Osteocyte (in vitro differentiated cells): ENCODE measurements around the gene RAI14. TPM values are rescaled to one million over a fixed set of nuclear protein-coding genes. Genes with fewer than 3 reads are reported as not detected.
"Not testable (repeated sequence)": the region's sequence is repeated elsewhere in the genome, so short reads cannot be mapped to it uniquely, and the experiment has no call there.

ENCODE experiments used
- DNase-seq: peaks from one replicate; pipeline ENCODE4 v3.0.0; 2021; ENCODE audit warnings: mixed read lengths; ENCODE audit not compliant: unreplicated experiment; ENCODE audit errors: extremely low spot score
- H3K27ac Mint-ChIP-seq: one replicate; pipeline ENCODE4 v1.8.0; 2021; ENCODE audit warnings: mild to moderate bottlenecking, mixed read lengths; ENCODE audit not compliant: unreplicated experiment
- H3K27me3 Mint-ChIP-seq: one replicate; pipeline ENCODE4 v1.8.0; 2021; ENCODE audit warnings: mixed read lengths; ENCODE audit not compliant: unreplicated experiment
- H3K36me3 Mint-ChIP-seq: one replicate; pipeline ENCODE4 v1.8.0; 2021; ENCODE audit warnings: mixed read lengths; ENCODE audit not compliant: unreplicated experiment
- H3K4me1 Mint-ChIP-seq: one replicate; pipeline ENCODE4 v1.8.0; 2021; ENCODE audit warnings: mixed read lengths; ENCODE audit not compliant: unreplicated experiment
- H3K4me3 Mint-ChIP-seq: one replicate; pipeline ENCODE4 v1.8.0; 2021; ENCODE audit warnings: mild to moderate bottlenecking, moderate library complexity, mixed read lengths; ENCODE audit not compliant: unreplicated experiment
- H3K9me3 Mint-ChIP-seq: one replicate; pipeline ENCODE4 v1.8.0; 2021; ENCODE audit warnings: mixed read lengths; ENCODE audit not compliant: unreplicated experiment
- total RNA-seq: library from RNA; stranded (reverse); gene quantifications from 2 replicates; pipeline ENCODE4 v1.2.1, GENCODE V29; 2021
- TF ChIP-seq, protein P1 (sequence below): fragments of 200-600 bp; sonication (generic); IDR thresholded peaks from 2 replicates; pipeline ENCODE4 v1.5.0; 2021; ENCODE audit warnings: antibody characterized with exemption, mild to moderate bottlenecking, moderate library complexity

Gene RAI14
- total RNA-seq, 1 donor from 2014 or later, result 130 TPM

DNA sequence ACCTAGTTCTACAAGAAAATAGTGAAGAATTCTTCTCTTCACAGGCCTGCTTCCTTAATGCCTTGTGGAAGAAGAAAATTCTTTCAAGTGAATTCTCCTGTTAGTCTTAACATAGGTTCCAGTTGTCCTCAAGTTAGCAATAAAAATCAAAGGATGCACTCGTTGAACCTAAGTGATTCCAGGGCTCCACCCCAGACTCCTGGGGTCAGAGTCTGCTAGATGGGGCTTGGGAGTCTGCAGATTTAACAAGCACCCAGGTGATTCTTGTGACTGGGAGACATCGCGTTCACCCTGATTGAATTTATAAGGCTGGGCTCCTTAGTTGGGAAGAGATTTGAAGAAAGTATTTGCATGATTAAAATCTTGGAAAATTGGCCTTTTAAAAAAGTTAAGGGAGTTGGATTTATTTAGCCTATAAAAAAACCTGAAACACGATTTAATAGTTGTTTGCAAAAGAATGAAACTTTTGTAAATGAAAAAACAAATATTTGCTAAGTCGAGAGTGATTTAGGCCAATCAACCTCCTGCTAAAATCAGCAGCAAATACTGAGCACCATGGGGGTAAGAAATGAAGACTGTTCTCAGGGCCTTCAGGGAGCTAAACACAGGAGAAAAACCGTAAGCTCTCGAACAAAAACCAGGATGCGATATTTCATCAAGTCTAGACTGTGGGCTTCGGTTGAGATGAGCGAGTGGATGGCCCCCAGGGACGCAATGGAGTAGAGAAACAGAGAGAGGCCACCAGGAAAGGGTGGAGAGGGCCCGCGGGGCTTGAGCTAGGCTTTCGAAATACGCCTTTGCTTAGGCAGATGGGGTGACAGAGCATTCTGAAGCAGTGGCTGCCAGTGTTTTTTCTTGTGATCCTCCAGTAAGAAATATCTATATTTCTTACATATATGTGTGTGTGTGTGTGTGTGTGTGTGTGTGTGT lies 95.9 kb downstream of the RAI14 start:
- Mint-ChIP-seq H3K9me3 (no peaks in the 10 kb centered on the region), H3K4me3 (no peak overlapping the region), H3K36me3 (peaks cover 9% of the 10 kb centered on the region), H3K4me1 (peaks cover 33% of the 10 kb centered on the region), H3K27me3 (no peaks in the 10 kb centered on the region), H3K27ac (no peak overlapping the region)
- no peak for DNase-seq
- TF ChIP-seq, protein P1, sequence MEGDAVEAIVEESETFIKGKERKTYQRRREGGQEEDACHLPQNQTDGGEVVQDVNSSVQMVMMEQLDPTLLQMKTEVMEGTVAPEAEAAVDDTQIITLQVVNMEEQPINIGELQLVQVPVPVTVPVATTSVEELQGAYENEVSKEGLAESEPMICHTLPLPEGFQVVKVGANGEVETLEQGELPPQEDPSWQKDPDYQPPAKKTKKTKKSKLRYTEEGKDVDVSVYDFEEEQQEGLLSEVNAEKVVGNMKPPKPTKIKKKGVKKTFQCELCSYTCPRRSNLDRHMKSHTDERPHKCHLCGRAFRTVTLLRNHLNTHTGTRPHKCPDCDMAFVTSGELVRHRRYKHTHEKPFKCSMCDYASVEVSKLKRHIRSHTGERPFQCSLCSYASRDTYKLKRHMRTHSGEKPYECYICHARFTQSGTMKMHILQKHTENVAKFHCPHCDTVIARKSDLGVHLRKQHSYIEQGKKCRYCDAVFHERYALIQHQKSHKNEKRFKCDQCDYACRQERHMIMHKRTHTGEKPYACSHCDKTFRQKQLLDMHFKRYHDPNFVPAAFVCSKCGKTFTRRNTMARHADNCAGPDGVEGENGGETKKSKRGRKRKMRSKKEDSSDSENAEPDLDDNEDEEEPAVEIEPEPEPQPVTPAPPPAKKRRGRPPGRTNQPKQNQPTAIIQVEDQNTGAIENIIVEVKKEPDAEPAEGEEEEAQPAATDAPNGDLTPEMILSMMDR, result no peak

DNA sequence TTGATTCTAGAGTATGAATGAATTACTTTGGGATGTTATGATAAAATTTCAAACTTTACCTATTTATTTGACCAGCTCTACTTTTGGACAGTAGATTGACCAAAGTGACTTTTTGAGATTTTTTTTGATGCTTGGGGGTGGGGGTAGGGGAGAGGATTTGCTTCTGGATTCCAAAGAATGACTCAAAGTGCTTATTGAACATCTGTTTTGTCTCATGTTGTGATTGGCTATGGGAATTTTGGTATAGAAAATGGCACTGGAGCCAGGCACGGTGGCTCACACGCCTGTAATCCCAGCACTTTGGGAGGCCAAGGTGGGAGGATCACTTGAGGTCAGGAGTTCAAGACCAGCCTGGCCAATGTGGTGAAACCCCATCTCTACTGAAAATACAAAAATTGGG lies 97.1 kb downstream of the RAI14 start:
- not testable (repeated sequence) for H3K4me3 Mint-ChIP-seq, H3K27me3 Mint-ChIP-seq, DNase-seq, H3K9me3 Mint-ChIP-seq, H3K27ac Mint-ChIP-seq
- peaks cover 38% of the 10 kb centered on the region for H3K4me1 Mint-ChIP-seq
- H3K36me3 Mint-ChIP-seq, result peaks cover 15% of the 10 kb centered on the region

DNA sequence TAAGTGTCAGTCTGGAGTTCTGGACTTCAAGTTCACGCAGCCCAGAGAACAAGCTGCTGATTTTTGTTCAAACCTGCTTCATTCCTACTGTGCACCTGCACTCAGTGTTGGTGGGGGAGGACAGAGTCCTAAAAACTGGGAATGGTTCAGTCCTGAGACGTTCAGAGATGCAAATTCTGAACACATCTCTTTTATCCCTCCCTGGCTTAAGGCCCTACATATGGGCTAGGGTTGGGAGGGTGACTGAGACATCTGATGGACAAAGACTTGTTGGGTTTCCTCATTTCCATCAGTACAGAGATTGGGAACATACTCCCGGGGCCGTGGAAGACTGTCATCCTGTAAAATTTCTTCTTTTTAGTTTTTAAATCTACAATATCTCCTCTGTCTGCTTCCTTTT lies 99.8 kb downstream of the RAI14 start:
- peaks cover 21% of the 10 kb centered on the region for H3K36me3 Mint-ChIP-seq
- H3K4me3 Mint-ChIP-seq, result no peak overlapping the region
- H3K27ac Mint-ChIP-seq, result no peak overlapping the region
- no peak for DNase-seq
- TF ChIP-seq, protein P1, result no peak
- no peaks in the 10 kb centered on the region for H3K27me3 Mint-ChIP-seq
- no peaks in the 10 kb centered on the region for H3K9me3 Mint-ChIP-seq
- H3K4me1 Mint-ChIP-seq, result peaks cover 24% of the 10 kb centered on the region

DNA sequence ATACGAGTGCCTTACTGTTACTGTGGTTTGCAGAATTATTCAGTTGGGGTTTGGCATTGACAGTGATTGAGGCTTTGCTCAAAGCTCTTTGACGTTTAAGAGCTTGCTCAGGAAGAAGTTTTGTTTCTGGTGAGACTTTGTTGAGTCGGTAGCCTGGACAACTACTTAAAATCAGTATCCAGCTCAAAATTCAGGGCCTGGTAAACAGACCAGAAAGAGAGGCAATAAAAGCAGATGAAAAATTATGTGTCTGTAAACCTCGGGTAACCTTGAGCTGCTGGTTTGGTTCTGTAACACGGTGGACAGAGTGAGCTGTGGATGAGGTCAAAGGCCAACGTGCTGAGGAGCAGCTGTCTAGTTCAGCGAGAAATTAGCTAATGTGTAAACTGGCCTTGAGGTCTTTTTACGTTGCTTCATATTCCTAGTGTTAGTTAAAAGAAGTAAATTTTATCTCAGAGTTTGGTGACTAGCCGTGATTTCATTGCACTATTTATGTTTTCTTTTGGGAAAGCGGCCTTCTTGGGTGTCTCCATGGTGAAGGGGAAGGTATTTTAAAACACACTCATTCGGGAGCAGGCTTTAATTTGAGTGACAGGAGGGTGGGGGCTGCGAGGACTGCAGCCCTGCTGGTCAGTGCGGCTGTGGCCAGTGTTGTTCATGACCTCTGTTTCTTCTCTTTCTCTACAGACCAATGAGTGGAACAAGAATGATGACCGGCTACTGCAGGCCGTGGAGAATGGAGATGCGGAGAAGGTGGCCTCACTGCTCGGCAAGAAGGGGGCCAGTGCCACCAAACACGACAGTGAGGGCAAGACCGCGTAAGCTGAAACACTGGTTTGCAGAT lies 100.9 kb downstream of the RAI14 start:
- no peak overlapping the region for H3K4me3 Mint-ChIP-seq
- no peaks in the 10 kb centered on the region for H3K9me3 Mint-ChIP-seq
- TF ChIP-seq, protein P1, result no peak
- H3K27ac Mint-ChIP-seq, result peak overlapping the region; percentile 74
- no peaks in the 10 kb centered on the region for H3K27me3 Mint-ChIP-seq
- DNase-seq, result no peak
- H3K36me3 Mint-ChIP-seq, result peaks cover 25% of the 10 kb centered on the region
- peaks cover 33% of the 10 kb centered on the region for H3K4me1 Mint-ChIP-seq

GRCh38 chr5:34758514-34758913 lies 102.4 kb downstream of the RAI14 start:
- H3K4me3 Mint-ChIP-seq, result no peak overlapping the region
- DNase-seq, result no peak
- H3K9me3 Mint-ChIP-seq, result no peaks in the 10 kb centered on the region
- H3K4me1 Mint-ChIP-seq, result peaks cover 41% of the 10 kb centered on the region
- no peaks in the 10 kb centered on the region for H3K27me3 Mint-ChIP-seq
- TF ChIP-seq, protein P1, result no peak
- H3K27ac Mint-ChIP-seq, result no peak overlapping the region
- peaks cover 23% of the 10 kb centered on the region for H3K36me3 Mint-ChIP-seq

GRCh38 chr5:34759213-34759612 lies 103.1 kb downstream of the RAI14 start:
- H3K27ac Mint-ChIP-seq, DNase-seq, H3K9me3 Mint-ChIP-seq, H3K4me3 Mint-ChIP-seq, H3K27me3 Mint-ChIP-seq: not testable (repeated sequence)
- H3K36me3 Mint-ChIP-seq, result peaks cover 23% of the 10 kb centered on the region
- peaks cover 48% of the 10 kb centered on the region for H3K4me1 Mint-ChIP-seq
